Nephron progenitor cell (in vitro differentiated cells): ENCODE results near the gene CCDC92.

ENCODE experiments used
- DNase-seq: peaks from one replicate; pipeline ENCODE4 v3.0.0; 2021
- H3K27ac Mint-ChIP-seq: 2 replicates; pipeline ENCODE4 v1.8.0; 2021; ENCODE audit warnings: mild to moderate bottlenecking, moderate library complexity, mixed read lengths
- H3K27me3 Mint-ChIP-seq: 2 replicates; pipeline ENCODE4 v1.8.0; 2021; ENCODE audit warnings: mild to moderate bottlenecking, low read depth, mixed read lengths; ENCODE audit not compliant: poor library complexity
- H3K36me3 Mint-ChIP-seq: 2 replicates; pipeline ENCODE4 v1.8.0; 2021; ENCODE audit warnings: low read depth, mixed read lengths
- H3K4me1 Mint-ChIP-seq: 2 replicates; pipeline ENCODE4 v1.8.0; 2021; ENCODE audit warnings: mixed read lengths
- H3K4me3 Mint-ChIP-seq: 2 replicates; pipeline ENCODE4 v1.8.0; 2021; ENCODE audit warnings: mild to moderate bottlenecking, moderate library complexity, mixed read lengths
- H3K9me3 Mint-ChIP-seq: 2 replicates; pipeline ENCODE4 v1.8.0; 2021; ENCODE audit warnings: mild to moderate bottlenecking, moderate library complexity, mixed read lengths
- TF ChIP-seq, protein P1 (sequence below): fragments of 200-600 bp; sonication (generic); IDR thresholded peaks from 2 replicates; pipeline ENCODE4 v1.5.0; 2021; ENCODE audit warnings: antibody characterized with exemption

CCDC92 gene

DNA sequence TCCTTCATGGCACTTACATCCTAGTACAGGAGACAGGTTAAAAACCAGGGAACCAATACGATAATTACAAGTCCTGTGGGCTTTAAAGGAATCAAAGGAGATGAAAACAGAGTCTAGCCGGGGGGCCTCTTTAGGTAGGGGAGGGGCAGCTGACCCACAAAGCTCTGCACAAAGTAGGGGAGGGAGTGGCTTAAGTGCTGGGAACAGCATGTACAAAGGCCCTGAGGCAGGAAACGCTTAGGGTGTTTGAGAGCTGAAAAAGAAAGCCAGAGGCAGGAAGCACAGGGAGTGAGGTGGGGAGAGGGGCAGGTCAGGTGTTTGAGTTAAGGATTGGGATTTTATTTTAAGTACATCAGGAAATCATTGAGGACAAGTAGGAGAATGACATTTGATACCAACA is 38.1 kb upstream of the CCDC92 start:
- Mint-ChIP-seq H3K4me1 (peaks cover 43% of the 10 kb centered on the region), H3K4me3 (no peak overlapping the region), H3K36me3 (peaks cover 61% of the 10 kb centered on the region), H3K27ac (peak overlapping the region; percentile 27), H3K27me3 (no peaks in the 10 kb centered on the region), H3K9me3 (no peaks in the 10 kb centered on the region)
- TF ChIP-seq, protein P1, sequence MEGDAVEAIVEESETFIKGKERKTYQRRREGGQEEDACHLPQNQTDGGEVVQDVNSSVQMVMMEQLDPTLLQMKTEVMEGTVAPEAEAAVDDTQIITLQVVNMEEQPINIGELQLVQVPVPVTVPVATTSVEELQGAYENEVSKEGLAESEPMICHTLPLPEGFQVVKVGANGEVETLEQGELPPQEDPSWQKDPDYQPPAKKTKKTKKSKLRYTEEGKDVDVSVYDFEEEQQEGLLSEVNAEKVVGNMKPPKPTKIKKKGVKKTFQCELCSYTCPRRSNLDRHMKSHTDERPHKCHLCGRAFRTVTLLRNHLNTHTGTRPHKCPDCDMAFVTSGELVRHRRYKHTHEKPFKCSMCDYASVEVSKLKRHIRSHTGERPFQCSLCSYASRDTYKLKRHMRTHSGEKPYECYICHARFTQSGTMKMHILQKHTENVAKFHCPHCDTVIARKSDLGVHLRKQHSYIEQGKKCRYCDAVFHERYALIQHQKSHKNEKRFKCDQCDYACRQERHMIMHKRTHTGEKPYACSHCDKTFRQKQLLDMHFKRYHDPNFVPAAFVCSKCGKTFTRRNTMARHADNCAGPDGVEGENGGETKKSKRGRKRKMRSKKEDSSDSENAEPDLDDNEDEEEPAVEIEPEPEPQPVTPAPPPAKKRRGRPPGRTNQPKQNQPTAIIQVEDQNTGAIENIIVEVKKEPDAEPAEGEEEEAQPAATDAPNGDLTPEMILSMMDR, result no peak
- DNase-seq, result no peak

GRCh38 chr12:124009781-124010180 is 37.1 kb upstream of the CCDC92 start:
- H3K4me3 Mint-ChIP-seq, result no peak overlapping the region
- H3K36me3 Mint-ChIP-seq, result peaks cover 60% of the 10 kb centered on the region
- H3K27ac Mint-ChIP-seq, result no peak overlapping the region
- DNase-seq, result no peak
- TF ChIP-seq, protein P1, result no peak
- H3K9me3 Mint-ChIP-seq, result no peaks in the 10 kb centered on the region
- peaks cover 38% of the 10 kb centered on the region for H3K4me1 Mint-ChIP-seq
- H3K27me3 Mint-ChIP-seq, result no peaks in the 10 kb centered on the region

DNA sequence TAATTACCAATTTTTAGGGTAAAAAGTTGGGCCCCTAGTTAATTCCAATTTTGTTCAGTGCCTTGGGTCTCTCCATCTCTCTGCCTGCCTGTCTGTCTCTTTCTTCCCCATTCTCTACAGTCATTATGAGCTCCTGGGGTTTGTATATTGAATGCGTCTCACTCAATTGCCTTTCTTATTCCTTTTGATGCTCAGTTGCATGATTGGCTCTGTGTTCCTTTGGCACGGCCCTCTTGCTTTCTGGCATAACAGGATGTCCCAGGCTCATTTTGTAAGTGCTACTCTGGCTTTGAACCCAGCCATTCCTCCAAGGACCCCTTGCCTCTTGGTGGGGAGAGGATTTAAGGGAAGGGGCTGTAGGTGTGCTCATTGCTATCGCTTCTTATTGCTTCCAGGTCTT is 36.0 kb upstream of the CCDC92 start:
- H3K27ac Mint-ChIP-seq, result peak overlapping the region; percentile 28
- TF ChIP-seq, protein P1, result no peak
- no peak for DNase-seq
- no peaks in the 10 kb centered on the region for H3K9me3 Mint-ChIP-seq
- H3K27me3 Mint-ChIP-seq, result no peaks in the 10 kb centered on the region
- H3K4me1 Mint-ChIP-seq, result peaks cover 34% of the 10 kb centered on the region
- H3K4me3 Mint-ChIP-seq, result no peak overlapping the region
- H3K36me3 Mint-ChIP-seq, result peaks cover 54% of the 10 kb centered on the region

GRCh38 chr12:124007826-124008570 is 35.4 kb upstream of the CCDC92 start:
- Mint-ChIP-seq H3K36me3 (peaks cover 48% of the 10 kb centered on the region), H3K4me3 (no peak overlapping the region), H3K27ac (peak overlapping the region; percentile 28), H3K9me3 (no peaks in the 10 kb centered on the region), H3K4me1 (peaks cover 34% of the 10 kb centered on the region), H3K27me3 (no peaks in the 10 kb centered on the region)
- DNase-seq, result no peak
- TF ChIP-seq, protein P1, result no peak

DNA sequence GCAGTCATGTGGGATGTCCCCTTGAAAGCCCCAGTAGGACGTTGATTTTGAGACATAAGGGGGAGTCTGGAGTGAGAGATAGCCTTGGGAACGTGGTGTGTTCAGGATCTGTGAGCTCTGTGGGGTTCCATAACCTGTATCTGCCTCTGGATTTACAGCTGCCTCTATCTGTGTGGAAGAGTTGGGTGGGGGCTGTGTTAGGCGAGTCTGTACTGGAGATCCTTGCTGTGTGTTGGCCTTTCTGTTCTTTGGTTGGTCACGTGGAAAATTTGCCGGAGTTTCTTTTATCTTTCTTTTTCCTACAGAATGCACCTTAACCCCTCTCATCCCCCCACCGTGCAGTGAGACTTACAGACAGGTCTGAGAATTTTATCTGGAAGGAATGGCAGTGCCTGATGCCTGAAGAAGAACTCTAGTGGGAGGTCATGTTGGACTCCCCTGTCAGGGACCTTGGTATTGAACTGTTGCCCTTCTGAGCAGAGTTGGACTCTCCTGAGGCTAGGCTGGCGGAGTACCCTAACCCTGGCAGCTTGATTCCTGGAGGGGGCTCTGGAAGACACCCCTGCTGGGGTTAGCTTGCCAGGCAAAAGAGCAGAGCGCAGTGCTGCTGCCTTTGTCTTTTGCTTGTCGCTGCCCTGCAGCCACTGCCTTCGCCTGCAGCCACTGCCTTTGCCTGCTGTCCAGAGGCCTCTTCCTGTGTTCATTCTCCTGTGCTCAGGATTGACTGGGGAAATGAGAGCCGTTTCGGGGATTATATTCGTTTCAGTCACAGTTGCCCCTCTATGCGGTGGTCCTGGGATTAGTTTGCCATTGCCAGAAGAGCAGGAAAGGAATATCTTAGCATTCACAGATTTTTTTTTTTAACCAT is 34.4 kb upstream of the CCDC92 start:
- Mint-ChIP-seq H3K9me3 (no peaks in the 10 kb centered on the region), H3K27me3 (no peaks in the 10 kb centered on the region), H3K36me3 (peaks cover 40% of the 10 kb centered on the region), H3K4me1 (peaks cover 34% of the 10 kb centered on the region), H3K27ac (peak overlapping the region; percentile 70), H3K4me3 (no peak overlapping the region)
- TF ChIP-seq, protein P1, result no peak
- DNase-seq, result no peak
